A549 (cell line): ENCODE results near the gene RXRA. TPM values are rescaled to one million over a fixed set of nuclear protein-coding genes. Genes with fewer than 3 reads are reported as not detected.

Experiments
- ATAC-seq, 2 experiments: fragments of 200-7000 bp in 1 of 2; fragments of >200 bp in 1 of 2; cut with Nextera tagmentation in 1 of 2; cut with Tn5 transposase in 1 of 2; 3 replicates each; pipeline versions ENCODE4 v1.8.0 to v1.9.1; 2018 to 2020; ENCODE audit warnings: mild to moderate bottlenecking in 1 of 2, moderate library complexity in 1 of 2
- CTCF ChIA-PET: fragments of 300-600 bp; sonication (Branson Sonifier 250); formaldehyde crosslinking; extraction: SDS; loops from one replicate; lab custom pipeline; 2021; ENCODE audit warnings: antibody characterized with exemption, inconsistent platforms; lab: Yijun Ruan, JAX
- POLR2A ChIA-PET: fragments of 350-600 bp; formaldehyde crosslinking; extraction: SDS; loops from one replicate; lab custom pipeline; 2021; ENCODE audit warnings: antibody characterized with exemption, inconsistent platforms; lab: Yijun Ruan, JAX
- DNase-seq, 2 experiments: peaks; one replicate each; pipeline versions ENCODE4 v3.0.0 to v3.0.0-alpha.2; 2011 to 2016; ENCODE audit warnings: low read depth in 1 of 2, low spot score in 1 of 2
- FAIRE-seq: peaks from 2 replicates; lab custom pipeline; 2011; peaks lifted over from hg19 to GRCh38; lab: Jason Lieb, UNC
- H3K27ac ChIP-seq, 2 experiments: fragments of >200 bp; sonication (Bioruptor Twin); formaldehyde crosslinking; 3 replicates each; pipeline ENCODE4 v1.5.1; 2016 to 2017
- H3K4me1 ChIP-seq: fragments of >200 bp; sonication (Bioruptor Twin); formaldehyde crosslinking; 3 replicates; pipeline ENCODE4 v1.6.1; 2016
- H3K4me2 ChIP-seq: fragments of >200 bp; sonication (Bioruptor Twin); formaldehyde crosslinking; 3 replicates; pipeline ENCODE4 v1.6.1; 2016
- H3K4me3 ChIP-seq: fragments of >200 bp; sonication (Bioruptor Twin); formaldehyde crosslinking; 3 replicates; pipeline ENCODE4 v1.5.1; 2016
- H3K9me3 ChIP-seq: fragments of >200 bp; sonication (Bioruptor Twin); formaldehyde crosslinking; 3 replicates; pipeline ENCODE4 v1.6.1; 2016
- BHLHE40 ChIP-seq: IDR thresholded peaks from 2 replicates; pipeline ENCODE4 v1.6.1; 2012; ENCODE audit warnings: low read depth, low read length, inconsistent platforms
- CBX2 ChIP-seq: fragments of 200-600 bp; sonication (generic); IDR thresholded peaks from 2 replicates; pipeline ENCODE4 v1.6.1; 2016; ENCODE audit warnings: low read depth, mild to moderate bottlenecking, borderline replicate concordance
- CBX8 ChIP-seq: fragments of 200-600 bp; sonication (generic); IDR thresholded peaks from 2 replicates; pipeline ENCODE4 v1.6.1; 2016
- CEBPB ChIP-seq, 2 experiments: fragments of >200 bp in 1 of 2; sonication (Bioruptor Twin) in 1 of 2; formaldehyde crosslinking in 1 of 2; IDR thresholded peaks; 2 replicates each; pipeline ENCODE4 v1.6.1; 2012 to 2016
- CHD4 ChIP-seq: fragments of 200-600 bp; sonication (generic); IDR thresholded peaks from 2 replicates; pipeline ENCODE4 v1.6.1; 2016; ENCODE audit warnings: antibody characterized with exemption, mild to moderate bottlenecking, borderline replicate concordance
- EHF ChIP-seq: fragments of 250-450 bp; sonication (Bioruptor Pico); IDR thresholded peaks from 2 replicates; pipeline ENCODE4 v1.5.0; 2020; ENCODE audit warnings: mild to moderate bottlenecking
- EP300 ChIP-seq, 2 experiments: fragments of >200 bp; sonication (Bioruptor Twin); formaldehyde crosslinking; IDR thresholded peaks; 2 replicates in 1 of 2; 3 replicates in 1 of 2; pipeline ENCODE4 v1.6.1; 2016 to 2017
- FOSB ChIP-seq: fragments of 250-450 bp; sonication (Bioruptor Pico); IDR thresholded peaks from 2 replicates; pipeline ENCODE4 v1.5.0; 2020; ENCODE audit warnings: mild to moderate bottlenecking, moderate library complexity
- FOSL2 ChIP-seq, 2 experiments: fragments of 450-650 bp in 1 of 2; fragments of >200 bp in 1 of 2; sonication (Bioruptor Twin) in 1 of 2; formaldehyde crosslinking; IDR thresholded peaks; 2 replicates each; pipeline versions ENCODE4 v1.5.0 to v1.6.1; 2016 to 2020; ENCODE audit warnings: mild to moderate bottlenecking in 1 of 2, moderate library complexity in 1 of 2
- GATA3 ChIP-seq: IDR thresholded peaks from 2 replicates; pipeline ENCODE4 v1.6.1; 2012; ENCODE audit warnings: borderline replicate concordance
- HOXB13 ChIP-seq: fragments of 250-450 bp; sonication (Bioruptor Pico); IDR thresholded peaks from 2 replicates; pipeline ENCODE4 v1.5.0; 2020; ENCODE audit warnings: low read depth, mild to moderate bottlenecking, moderate library complexity
- HOXB5 ChIP-seq: fragments of 250-450 bp; sonication (Bioruptor Pico); IDR thresholded peaks from 2 replicates; pipeline ENCODE4 v1.5.0; 2020; ENCODE audit warnings: mild to moderate bottlenecking, moderate library complexity
- JUNB ChIP-seq: fragments of >200 bp; sonication (Bioruptor Twin); formaldehyde crosslinking; IDR thresholded peaks from 2 replicates; pipeline ENCODE4 v1.6.1; 2016
- KDM1A ChIP-seq: fragments of 200-600 bp; sonication (generic); IDR thresholded peaks from 2 replicates; pipeline ENCODE4 v1.6.1; 2016; ENCODE audit warnings: low read depth, mild to moderate bottlenecking
- KDM5A ChIP-seq: fragments of 200-600 bp; sonication (generic); IDR thresholded peaks from 2 replicates; pipeline ENCODE4 v1.6.1; 2016; ENCODE audit warnings: antibody characterized with exemption, mild to moderate bottlenecking
- MAZ ChIP-seq: fragments of 150-350 bp; IDR thresholded peaks from 2 replicates; pipeline ENCODE4 v1.6.1; 2014; ENCODE audit warnings: antibody characterized with exemption, low read depth, low read length, borderline replicate concordance
- NFE2L2 ChIP-seq: fragments of 150-350 bp; conservative IDR thresholded peaks from 2 replicates; pipeline ENCODE4 v1.6.1; 2014; ENCODE audit warnings: low read length
- NR3C1 ChIP-seq: fragments of >200 bp; sonication (Bioruptor Twin); formaldehyde crosslinking; IDR thresholded peaks from 3 replicates; pipeline ENCODE4 v1.6.1; 2017
- POLR2A ChIP-seq: IDR thresholded peaks from 2 replicates; pipeline ENCODE4 v1.6.1; 2012; ENCODE audit warnings: mild to moderate bottlenecking, low read length
- RAD21 ChIP-seq, 2 experiments: fragments of >200 bp in 1 of 2; sonication (Bioruptor Twin) in 1 of 2; formaldehyde crosslinking in 1 of 2; IDR thresholded peaks in 1 of 2; conservative IDR thresholded peaks in 1 of 2; 2 replicates in 1 of 2; 3 replicates in 1 of 2; pipeline ENCODE4 v1.6.1; 2012 to 2018; ENCODE audit warnings: inconsistent platforms in 1 of 2
- RARB ChIP-seq: fragments of 250-450 bp; sonication (Bioruptor Pico); IDR thresholded peaks from 2 replicates; pipeline ENCODE4 v1.8.0; 2021; ENCODE audit warnings: mild to moderate bottlenecking, moderate library complexity
- RCOR1 ChIP-seq: fragments of 150-350 bp; IDR thresholded peaks from 2 replicates; pipeline ENCODE4 v1.6.1; 2014; ENCODE audit warnings: antibody characterized with exemption, low read length, low read depth
- RFX5 ChIP-seq: fragments of 450-650 bp; IDR thresholded peaks from 2 replicates; pipeline ENCODE4 v1.7.1; 2014; ENCODE audit warnings: antibody characterized with exemption, mild to moderate bottlenecking, moderate library complexity
- SMC3 ChIP-seq: fragments of >200 bp; sonication (Bioruptor Twin); formaldehyde crosslinking; IDR thresholded peaks from 3 replicates; pipeline ENCODE4 v1.6.1; 2018; ENCODE audit warnings: inconsistent platforms
- SREBF2 ChIP-seq: fragments of 450-650 bp; IDR thresholded peaks from 2 replicates; pipeline ENCODE4 v1.6.1; 2014; ENCODE audit warnings: mild to moderate bottlenecking, moderate library complexity
- TFCP2L1 ChIP-seq: fragments of 250-450 bp; sonication (Bioruptor Pico); IDR thresholded peaks from 2 replicates; pipeline ENCODE4 v1.5.0; 2021; ENCODE audit warnings: mild to moderate bottlenecking
- TP53 ChIP-seq: fragments of 250-450 bp; sonication (Bioruptor Pico); IDR thresholded peaks from 2 replicates; pipeline ENCODE4 v1.5.0; 2021; ENCODE audit warnings: mild to moderate bottlenecking, moderate library complexity
- ZFP36 ChIP-seq: fragments of 450-650 bp; IDR thresholded peaks from 2 replicates; pipeline ENCODE4 v1.6.1; 2014; ENCODE audit warnings: borderline replicate concordance; ENCODE audit not compliant: partially characterized antibody
- ZSCAN20 ChIP-seq: fragments of 250-450 bp; sonication (Bioruptor Pico); IDR thresholded peaks from 2 replicates; pipeline ENCODE4 v1.8.0; 2022; ENCODE audit warnings: mild to moderate bottlenecking, moderate library complexity
- WGBS: methylation state at CpG from one replicate; pipeline ENCODE4 v1.1.6; 2017; ENCODE audit errors: missing lambda C conversion rate; 5-methylcytosine and 5-hydroxymethylcytosine counted together
- polyA plus RNA-seq, 4 experiments: library from polyadenylated mRNA; depleted of rRNA in 3 of 4; stranded (reverse); fragments of >200 nt; fragmentation: RNase III in 1 of 4; extraction: RNeasy Plus Mini Kit Qiagen cat#74134 plus additional on column Dnase treatment in 1 of 4; gene quantifications; 2 replicates in 3 of 4; 3 replicates in 1 of 4; pipeline ENCODE4 v1.2.3, GENCODE V29; 2011 to 2017
- TF ChIP-seq, protein P1 (sequence below): fragments of >200 bp; sonication (Bioruptor Twin); formaldehyde crosslinking; IDR thresholded peaks from 3 replicates; pipeline ENCODE4 v1.6.1; 2016
- TF ChIP-seq, protein P2 (sequence below): fragments of 150-350 bp; IDR thresholded peaks from 2 replicates; pipeline ENCODE4 v1.6.1; 2014; ENCODE audit warnings: low read depth, mild to moderate bottlenecking, low read length
- TF ChIP-seq, protein P3 (sequence below): fragments of >200 bp; sonication (Bioruptor Twin); formaldehyde crosslinking; IDR thresholded peaks from 3 replicates; pipeline ENCODE4 v1.5.1; 2016
- TF ChIP-seq, protein P4 (sequence below): fragments of 450-650 bp; IDR thresholded peaks from 2 replicates; pipeline ENCODE4 v1.6.1; 2014; ENCODE audit warnings: antibody characterized with exemption

Gene RXRA
- polyA plus RNA-seq, 2 of the 4 experiments (the other 2 are of a cell fraction): 6.6 to 23.9 TPM

DNA sequence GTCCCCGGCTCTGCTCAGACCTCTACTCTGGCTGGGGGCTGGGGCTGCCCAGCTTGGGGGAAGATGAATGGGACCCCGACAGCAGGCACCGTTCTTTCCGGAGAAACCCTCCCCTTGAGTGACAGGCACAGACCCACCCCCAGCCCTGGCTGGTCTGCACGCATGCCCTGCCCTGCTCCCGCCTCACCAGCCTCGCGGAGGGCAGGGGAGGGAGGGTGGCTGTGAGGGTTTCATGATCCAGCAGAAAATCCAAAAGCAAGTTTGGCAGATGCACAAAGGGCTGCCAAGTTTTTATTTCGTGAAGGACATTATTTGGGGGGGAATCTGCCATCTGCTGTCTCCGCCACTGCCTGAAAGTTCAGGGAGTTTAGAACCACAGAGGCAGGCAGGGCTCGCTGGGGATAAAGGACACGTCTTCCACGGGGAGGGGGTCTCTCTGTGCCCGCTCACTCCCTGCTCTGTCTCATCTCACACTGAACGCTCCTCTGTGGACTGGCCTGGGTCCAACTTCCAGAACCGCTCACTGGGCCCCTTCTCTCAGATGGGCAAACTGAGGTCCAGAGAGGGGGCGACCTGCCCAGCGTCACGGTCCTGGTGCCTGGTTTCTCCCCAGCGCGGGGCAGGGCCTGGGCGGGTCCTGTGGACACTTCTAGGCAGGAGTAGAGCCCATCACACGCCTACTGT is 92.9 kb downstream of the RXRA start:
- Histone ChIP-seq H3K27ac (peak overlapping the region in 1 of 2 experiments; percentile 57; a peak in 2 of 6 replicates), H3K9me3 (no peaks in the 10 kb centered on the region), H3K4me2 (no peak overlapping the region), H3K4me1 (peaks cover 23% of the 10 kb centered on the region), H3K4me3 (no peak overlapping the region)
- no peak for DNase-seq
- no peak for TF ChIP-seq NFE2L2
- TF ChIP-seq RAD21 (conservative IDR thresholded peaks at IDR 0.05 in 1 of 2, IDR thresholded peaks at IDR 0.05 in 1 of 2): no peak
- TF ChIP-seq, protein P1, sequence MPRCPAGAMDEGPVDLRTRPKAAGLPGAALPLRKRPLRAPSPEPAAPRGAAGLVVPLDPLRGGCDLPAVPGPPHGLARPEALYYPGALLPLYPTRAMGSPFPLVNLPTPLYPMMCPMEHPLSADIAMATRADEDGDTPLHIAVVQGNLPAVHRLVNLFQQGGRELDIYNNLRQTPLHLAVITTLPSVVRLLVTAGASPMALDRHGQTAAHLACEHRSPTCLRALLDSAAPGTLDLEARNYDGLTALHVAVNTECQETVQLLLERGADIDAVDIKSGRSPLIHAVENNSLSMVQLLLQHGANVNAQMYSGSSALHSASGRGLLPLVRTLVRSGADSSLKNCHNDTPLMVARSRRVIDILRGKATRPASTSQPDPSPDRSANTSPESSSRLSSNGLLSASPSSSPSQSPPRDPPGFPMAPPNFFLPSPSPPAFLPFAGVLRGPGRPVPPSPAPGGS: no peak
- no peak for TF ChIP-seq CEBPB (IDR thresholded peaks at IDR 0.05)
- TF ChIP-seq EHF: no peak
- no peak for TF ChIP-seq TP53 (CRISPR knock-in tag)
- TF ChIP-seq POLR2A: no peak
- no peak for TF ChIP-seq FOSB (CRISPR knock-in tag)
- TF ChIP-seq NR3C1: no peak
- no peak for TF ChIP-seq HOXB13
- no peak for TF ChIP-seq RARB (CRISPR knock-in tag)
- TF ChIP-seq CBX8: no peak
- TF ChIP-seq TFCP2L1 (CRISPR knock-in tag): no peak
- TF ChIP-seq GATA3: no peak
- TF ChIP-seq SMC3: no peak
- TF ChIP-seq, protein P2, sequence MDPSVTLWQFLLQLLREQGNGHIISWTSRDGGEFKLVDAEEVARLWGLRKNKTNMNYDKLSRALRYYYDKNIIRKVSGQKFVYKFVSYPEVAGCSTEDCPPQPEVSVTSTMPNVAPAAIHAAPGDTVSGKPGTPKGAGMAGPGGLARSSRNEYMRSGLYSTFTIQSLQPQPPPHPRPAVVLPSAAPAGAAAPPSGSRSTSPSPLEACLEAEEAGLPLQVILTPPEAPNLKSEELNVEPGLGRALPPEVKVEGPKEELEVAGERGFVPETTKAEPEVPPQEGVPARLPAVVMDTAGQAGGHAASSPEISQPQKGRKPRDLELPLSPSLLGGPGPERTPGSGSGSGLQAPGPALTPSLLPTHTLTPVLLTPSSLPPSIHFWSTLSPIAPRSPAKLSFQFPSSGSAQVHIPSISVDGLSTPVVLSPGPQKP: no peak
- TF ChIP-seq JUNB: no peak
- TF ChIP-seq BHLHE40: no peak
- no peak for TF ChIP-seq RFX5
- no peak for TF ChIP-seq HOXB5 (CRISPR knock-in tag)
- peak; percentile 9 to 30; a peak in 4 of 6 replicates for ATAC-seq
- FAIRE-seq: no peak
- 87% methylated on average over 20 of the region's 23 CpGs for WGBS
- ChIA-PET POLR2A (no interaction called here), CTCF (interaction anchor here (1.0 to 6.2 kb wide), 5 partner anchors 11 to 248 kb away, joined by 3 to 33 read pairs (median 9); no protein-coding TSS in a partner anchor)

DNA sequence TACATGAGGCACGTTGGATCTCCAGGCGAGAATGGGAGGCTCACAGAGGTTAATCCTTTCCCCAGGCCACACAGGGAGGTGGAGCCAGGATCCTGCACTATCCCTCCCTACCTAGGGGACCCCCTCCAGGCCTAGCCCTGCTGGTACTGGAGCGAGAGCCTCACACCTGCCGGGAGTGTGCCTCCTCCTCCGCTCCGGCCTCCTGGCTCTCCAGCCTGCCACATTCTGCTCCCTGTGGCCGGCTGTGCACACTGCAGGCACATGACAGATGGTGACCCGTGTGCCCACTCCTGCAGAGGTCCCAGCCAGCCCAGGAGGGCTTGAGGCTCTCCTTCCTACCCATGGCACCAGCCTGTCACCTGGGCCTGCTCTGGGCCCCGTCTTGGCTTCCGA is 93.4 kb downstream of the RXRA start:
- ATAC-seq (peak; percentile 63 to 85), DNase-seq (peak; percentile 39 to 78), FAIRE-seq (no peak)
- no peak overlapping the region for H3K4me3 ChIP-seq
- no peak overlapping the region for H3K4me2 ChIP-seq
- H3K9me3 ChIP-seq: no peaks in the 10 kb centered on the region
- POLR2A ChIA-PET: no interaction called here
- peaks cover 18% of the 10 kb centered on the region for H3K4me1 ChIP-seq
- H3K27ac ChIP-seq: peak overlapping the region in 1 of 2 experiments; percentile 57; a peak in 2 of 6 replicates
- WGBS: 60% methylated on average over 7 of the region's 10 CpGs
- CTCF ChIA-PET: no interaction called here
- TF ChIP-seq FOSL2 (IDR thresholded peaks at IDR 0.05): no peak
- no peak for TF ChIP-seq FOSL2 (CRISPR knock-in tag; IDR thresholded peaks at IDR 0.05)
- no peak for TF ChIP-seq MAZ
- TF ChIP-seq, protein P1: no peak
- TF ChIP-seq RCOR1: no peak
- TF ChIP-seq ZSCAN20 (CRISPR knock-in tag): no peak
- TF ChIP-seq KDM5A: no peak
- TF ChIP-seq CBX2: no peak
- no peak for TF ChIP-seq KDM1A
- no peak for TF ChIP-seq POLR2A
- TF ChIP-seq TFCP2L1 (CRISPR knock-in tag): no peak
- no peak for TF ChIP-seq SREBF2
- TF ChIP-seq, protein P3, sequence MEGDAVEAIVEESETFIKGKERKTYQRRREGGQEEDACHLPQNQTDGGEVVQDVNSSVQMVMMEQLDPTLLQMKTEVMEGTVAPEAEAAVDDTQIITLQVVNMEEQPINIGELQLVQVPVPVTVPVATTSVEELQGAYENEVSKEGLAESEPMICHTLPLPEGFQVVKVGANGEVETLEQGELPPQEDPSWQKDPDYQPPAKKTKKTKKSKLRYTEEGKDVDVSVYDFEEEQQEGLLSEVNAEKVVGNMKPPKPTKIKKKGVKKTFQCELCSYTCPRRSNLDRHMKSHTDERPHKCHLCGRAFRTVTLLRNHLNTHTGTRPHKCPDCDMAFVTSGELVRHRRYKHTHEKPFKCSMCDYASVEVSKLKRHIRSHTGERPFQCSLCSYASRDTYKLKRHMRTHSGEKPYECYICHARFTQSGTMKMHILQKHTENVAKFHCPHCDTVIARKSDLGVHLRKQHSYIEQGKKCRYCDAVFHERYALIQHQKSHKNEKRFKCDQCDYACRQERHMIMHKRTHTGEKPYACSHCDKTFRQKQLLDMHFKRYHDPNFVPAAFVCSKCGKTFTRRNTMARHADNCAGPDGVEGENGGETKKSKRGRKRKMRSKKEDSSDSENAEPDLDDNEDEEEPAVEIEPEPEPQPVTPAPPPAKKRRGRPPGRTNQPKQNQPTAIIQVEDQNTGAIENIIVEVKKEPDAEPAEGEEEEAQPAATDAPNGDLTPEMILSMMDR: peak; percentile 30; the same call in 2 of the 3 replicates
- TF ChIP-seq, protein P4, sequence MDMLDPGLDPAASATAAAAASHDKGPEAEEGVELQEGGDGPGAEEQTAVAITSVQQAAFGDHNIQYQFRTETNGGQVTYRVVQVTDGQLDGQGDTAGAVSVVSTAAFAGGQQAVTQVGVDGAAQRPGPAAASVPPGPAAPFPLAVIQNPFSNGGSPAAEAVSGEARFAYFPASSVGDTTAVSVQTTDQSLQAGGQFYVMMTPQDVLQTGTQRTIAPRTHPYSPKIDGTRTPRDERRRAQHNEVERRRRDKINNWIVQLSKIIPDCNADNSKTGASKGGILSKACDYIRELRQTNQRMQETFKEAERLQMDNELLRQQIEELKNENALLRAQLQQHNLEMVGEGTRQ: 0 out of 2 replicates have a peak, but pooled peaks have one; percentile 18
- TF ChIP-seq CHD4: no peak
- TF ChIP-seq CBX8: no peak
- TF ChIP-seq NR3C1: no peak
- TF ChIP-seq SMC3: no peak
- no peak for TF ChIP-seq TP53 (CRISPR knock-in tag)
- no peak for TF ChIP-seq EP300 (IDR thresholded peaks at IDR 0.05)
- TF ChIP-seq ZFP36: peak; percentile 87
- no peak for TF ChIP-seq NFE2L2
